Measurements from ENCODE around the gene LTB4R. TPM values are rescaled to one million over a fixed set of nuclear protein-coding genes. Genes with fewer than 3 reads are reported as not detected.

LTB4R gene
- 26.6 and 29.6 TPM in 2 replicates for total RNA-seq (2014; rRNA removed; shearing (Covaris generic); ENCODE audit: low replicate concordance)

DNA sequence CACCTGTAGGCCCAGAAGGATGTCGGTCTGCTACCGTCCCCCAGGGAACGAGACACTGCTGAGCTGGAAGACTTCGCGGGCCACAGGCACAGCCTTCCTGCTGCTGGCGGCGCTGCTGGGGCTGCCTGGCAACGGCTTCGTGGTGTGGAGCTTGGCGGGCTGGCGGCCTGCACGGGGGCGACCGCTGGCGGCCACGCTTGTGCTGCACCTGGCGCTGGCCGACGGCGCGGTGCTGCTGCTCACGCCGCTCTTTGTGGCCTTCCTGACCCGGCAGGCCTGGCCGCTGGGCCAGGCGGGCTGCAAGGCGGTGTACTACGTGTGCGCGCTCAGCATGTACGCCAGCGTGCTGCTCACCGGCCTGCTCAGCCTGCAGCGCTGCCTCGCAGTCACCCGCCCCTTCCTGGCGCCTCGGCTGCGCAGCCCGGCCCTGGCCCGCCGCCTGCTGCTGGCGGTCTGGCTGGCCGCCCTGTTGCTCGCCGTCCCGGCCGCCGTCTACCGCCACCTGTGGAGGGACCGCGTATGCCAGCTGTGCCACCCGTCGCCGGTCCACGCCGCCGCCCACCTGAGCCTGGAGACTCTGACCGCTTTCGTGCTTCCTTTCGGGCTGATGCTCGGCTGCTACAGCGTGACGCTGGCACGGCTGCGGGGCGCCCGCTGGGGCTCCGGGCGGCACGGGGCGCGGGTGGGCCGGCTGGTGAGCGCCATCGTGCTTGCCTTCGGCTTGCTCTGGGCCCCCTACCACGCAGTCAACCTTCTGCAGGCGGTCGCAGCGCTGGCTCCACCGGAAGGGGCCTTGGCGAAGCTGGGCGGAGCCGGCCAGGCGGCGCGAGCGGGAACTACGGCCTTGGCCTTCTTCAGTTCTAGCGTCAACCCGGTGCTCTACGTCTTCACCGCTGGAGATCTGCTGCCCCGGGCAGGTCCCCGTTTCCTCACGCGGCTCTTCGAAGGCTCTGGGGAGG lies at the start of gene LTB4R:
TSS of gene LTB4R (plus strand) at position 857 of the 959 bp plus-strand sequence. CDS start 4,150 bp downstream, outside the sequence.
- no peaks in the 10 kb centered on the region for H3K27me3 ChIP-seq (ENCODE audit: low read length)
- peak within 1 kb of the TSS; percentile 33 for H3K27ac ChIP-seq (ENCODE audit: low read length)
- peak; percentile 83 for DNase-seq
- no peaks in the 10 kb centered on the region for H3K9me3 ChIP-seq (ENCODE audit: low read length)
- H3K9me2 ChIP-seq (replicated peaks; ENCODE audit: insufficient read depth, low read length) = no peaks in the 10 kb centered on the region
- H3K4me1 ChIP-seq (ENCODE audit: low read length) = peaks cover 29% of the 10 kb centered on the region
- H3K4me3 ChIP-seq (ENCODE audit: low read length) = peak within 1 kb of the TSS; percentile 64
- H3K9ac ChIP-seq (ENCODE audit: low read length) = peak within 1 kb of the TSS; percentile 74
- no peaks in the 10 kb centered on the region; the same call in 1 of the 2 replicates for H4K20me1 ChIP-seq (ENCODE audit: insufficient read depth, low read depth, low read length)
- H3K4me2 ChIP-seq (ENCODE audit: low read depth, low read length, poor library complexity, severe bottlenecking) = peak within 1 kb of the TSS; percentile 67
- peaks cover 17% of the 10 kb centered on the region; the same call in 1 of the 2 replicates for H3K36me3 ChIP-seq (ENCODE audit: insufficient read depth, low read length)
- H3K79me2 ChIP-seq (ENCODE audit: low read length) = peaks cover 10% of the 10 kb centered on the region; the same call in 1 of the 2 replicates
- H2AFZ ChIP-seq (ENCODE audit: low read length) = no peak within 1 kb of the TSS

- no peak for DNase-seq
- Histone ChIP-seq H3K27me3 (ENCODE audit: low read length) (no peaks in the 10 kb centered on the region), H3K4me2 (ENCODE audit: low read depth, low read length, poor library complexity, severe bottlenecking) (no peak overlapping the region), H3K4me3 (ENCODE audit: low read length) (no peak overlapping the region), H4K20me1 (ENCODE audit: insufficient read depth, low read depth, low read length) (no peaks in the 10 kb centered on the region), H3K4me1 (ENCODE audit: low read length) (no peaks in the 10 kb centered on the region), H3K27ac (ENCODE audit: low read length) (no peak overlapping the region), H3K9ac (ENCODE audit: low read length) (no peak overlapping the region), H3K36me3 (ENCODE audit: insufficient read depth, low read length) (no peaks in the 10 kb centered on the region), H3K9me2 (replicated peaks; ENCODE audit: insufficient read depth, low read length) (no peaks in the 10 kb centered on the region), H3K9me3 (ENCODE audit: low read length) (no peaks in the 10 kb centered on the region), H3K79me2 (ENCODE audit: low read length) (no peaks in the 10 kb centered on the region), H2AFZ (ENCODE audit: low read length) (no peak overlapping the region)
Measured at GRCh38 chr14:24261969-24262327, 49.4 kb upstream of the LTB4R start.

- Histone ChIP-seq H3K36me3 (ENCODE audit: insufficient read depth, low read length) (no peaks in the 10 kb centered on the region), H3K4me1 (ENCODE audit: low read length) (no peaks in the 10 kb centered on the region), H3K27ac (ENCODE audit: low read length) (no peak within 1 kb of the TSS), H3K9me2 (replicated peaks; ENCODE audit: insufficient read depth, low read length) (no peaks in the 10 kb centered on the region), H3K4me2 (ENCODE audit: low read depth, low read length, poor library complexity, severe bottlenecking) (no peak within 1 kb of the TSS), H2AFZ (ENCODE audit: low read length) (no peak within 1 kb of the TSS), H3K79me2 (ENCODE audit: low read length) (no peaks in the 10 kb centered on the region), H3K27me3 (ENCODE audit: low read length) (no peaks in the 10 kb centered on the region), H3K9ac (ENCODE audit: low read length) (no peak within 1 kb of the TSS), H3K9me3 (ENCODE audit: low read length) (no peaks in the 10 kb centered on the region), H3K4me3 (ENCODE audit: low read length) (no peak within 1 kb of the TSS), H4K20me1 (ENCODE audit: insufficient read depth, low read depth, low read length) (no peaks in the 10 kb centered on the region)
- no peak for DNase-seq
Measured at GRCh38 chr14:24262821-24263733, 48.2 kb upstream of the LTB4R start, which contains the start of gene TGM1. TGM1 (minus strand) TSS chr14:24263177; CDS start chr14:24262352, 825 bp downstream.

GRCh38 chr14:24263848-24264247 lies 47.5 kb upstream of the LTB4R start:
- DNase-seq = no peak
- Histone ChIP-seq H3K9me2 (replicated peaks; ENCODE audit: insufficient read depth, low read length) (no peaks in the 10 kb centered on the region), H3K4me1 (ENCODE audit: low read length) (no peaks in the 10 kb centered on the region), H2AFZ (ENCODE audit: low read length) (no peak overlapping the region), H3K4me2 (ENCODE audit: low read depth, low read length, poor library complexity, severe bottlenecking) (no peak overlapping the region), H3K27ac (ENCODE audit: low read length) (no peak overlapping the region), H3K79me2 (ENCODE audit: low read length) (no peaks in the 10 kb centered on the region), H3K4me3 (ENCODE audit: low read length) (no peak overlapping the region), H3K9ac (ENCODE audit: low read length) (no peak overlapping the region), H3K27me3 (ENCODE audit: low read length) (no peaks in the 10 kb centered on the region), H4K20me1 (ENCODE audit: insufficient read depth, low read depth, low read length) (no peaks in the 10 kb centered on the region), H3K9me3 (ENCODE audit: low read length) (no peaks in the 10 kb centered on the region), H3K36me3 (ENCODE audit: insufficient read depth, low read length) (no peaks in the 10 kb centered on the region)

DNA sequence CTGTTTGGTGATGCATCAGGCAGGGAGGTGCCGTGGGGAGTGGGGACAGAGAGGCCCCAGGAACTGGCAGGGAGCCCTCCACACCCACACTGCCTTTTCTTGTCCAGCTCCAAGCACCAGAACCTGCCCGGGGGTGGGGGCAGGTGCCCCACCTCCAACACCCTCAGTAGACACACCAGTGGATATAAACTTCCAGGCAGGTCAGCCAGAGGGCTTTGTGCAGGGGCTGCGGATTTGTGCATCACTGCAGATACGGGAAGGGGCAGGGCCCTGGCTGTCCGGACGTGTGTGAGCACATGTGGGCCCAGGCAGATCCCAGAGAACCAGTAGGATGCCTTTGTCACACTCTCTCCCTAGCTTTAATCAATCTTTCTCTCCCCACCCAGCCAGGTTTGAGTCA lies 47.0 kb upstream of the LTB4R start:
- Histone ChIP-seq H3K27ac (ENCODE audit: low read length) (no peak overlapping the region), H3K4me3 (ENCODE audit: low read length) (no peak overlapping the region), H3K79me2 (ENCODE audit: low read length) (no peaks in the 10 kb centered on the region), H3K4me2 (ENCODE audit: low read depth, low read length, poor library complexity, severe bottlenecking) (no peak overlapping the region), H3K27me3 (ENCODE audit: low read length) (no peaks in the 10 kb centered on the region), H3K36me3 (ENCODE audit: insufficient read depth, low read length) (no peaks in the 10 kb centered on the region), H2AFZ (ENCODE audit: low read length) (no peak overlapping the region), H4K20me1 (ENCODE audit: insufficient read depth, low read depth, low read length) (no peaks in the 10 kb centered on the region), H3K9me2 (replicated peaks; ENCODE audit: insufficient read depth, low read length) (no peaks in the 10 kb centered on the region), H3K4me1 (ENCODE audit: low read length) (no peaks in the 10 kb centered on the region), H3K9me3 (ENCODE audit: low read length) (no peaks in the 10 kb centered on the region), H3K9ac (ENCODE audit: low read length) (no peak overlapping the region)
- no peak for DNase-seq

DNA sequence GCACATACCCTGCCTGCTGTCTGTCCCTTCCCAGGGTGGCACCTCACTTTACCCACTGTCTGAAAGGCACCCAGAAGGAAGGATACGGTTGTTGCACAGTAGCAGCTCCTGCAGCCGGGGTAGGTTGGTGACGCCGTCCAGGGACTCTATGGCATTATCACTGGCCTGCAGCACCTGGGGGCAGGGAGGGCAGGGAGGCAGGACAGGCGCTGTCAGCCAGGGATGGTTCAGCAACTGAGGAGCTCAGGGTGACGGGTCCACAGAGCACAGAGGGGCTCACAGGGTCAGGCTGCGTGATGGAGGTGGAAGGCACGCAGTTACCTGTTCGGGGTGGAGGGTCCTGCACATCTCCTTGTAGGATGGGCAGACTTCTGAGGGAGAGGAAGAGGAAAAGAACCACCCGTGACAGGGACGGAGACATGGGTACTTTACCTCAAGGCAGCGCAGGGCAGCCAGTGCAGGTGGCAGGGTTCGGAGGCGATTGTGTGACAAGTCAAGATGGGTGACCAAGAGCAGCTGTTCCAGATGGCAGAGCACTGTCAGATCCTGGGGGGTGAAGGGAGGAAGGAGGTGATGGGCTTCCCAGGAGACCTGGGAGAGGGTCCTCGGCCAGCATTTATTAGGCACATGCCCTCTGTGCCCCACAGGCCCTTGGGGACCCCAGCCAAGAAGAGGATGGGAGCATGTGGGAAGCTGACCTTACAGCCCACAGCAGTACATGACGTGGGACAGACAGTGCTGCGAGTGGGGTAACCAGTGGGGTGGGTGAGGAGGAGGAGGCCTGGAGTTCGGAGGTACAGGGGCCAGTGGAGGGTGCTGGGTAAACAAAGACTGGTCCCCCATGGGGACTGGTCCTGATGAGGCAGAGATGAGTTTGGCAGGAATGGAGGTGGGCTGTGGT lies 44.7 kb upstream of the LTB4R start:
- Histone ChIP-seq H3K9ac (ENCODE audit: low read length) (no peak overlapping the region), H3K79me2 (ENCODE audit: low read length) (peaks cover 8% of the 10 kb centered on the region), H4K20me1 (ENCODE audit: insufficient read depth, low read depth, low read length) (no peaks in the 10 kb centered on the region), H2AFZ (ENCODE audit: low read length) (no peak overlapping the region), H3K27ac (ENCODE audit: low read length) (no peak overlapping the region), H3K9me3 (ENCODE audit: low read length) (no peaks in the 10 kb centered on the region), H3K4me2 (ENCODE audit: low read depth, low read length, poor library complexity, severe bottlenecking) (no peak overlapping the region), H3K27me3 (ENCODE audit: low read length) (no peaks in the 10 kb centered on the region), H3K4me3 (ENCODE audit: low read length) (no peak overlapping the region), H3K36me3 (ENCODE audit: insufficient read depth, low read length) (no peaks in the 10 kb centered on the region), H3K4me1 (ENCODE audit: low read length) (peaks cover 9% of the 10 kb centered on the region), H3K9me2 (replicated peaks; ENCODE audit: insufficient read depth, low read length) (no peaks in the 10 kb centered on the region)
- DNase-seq = no peak

DNA sequence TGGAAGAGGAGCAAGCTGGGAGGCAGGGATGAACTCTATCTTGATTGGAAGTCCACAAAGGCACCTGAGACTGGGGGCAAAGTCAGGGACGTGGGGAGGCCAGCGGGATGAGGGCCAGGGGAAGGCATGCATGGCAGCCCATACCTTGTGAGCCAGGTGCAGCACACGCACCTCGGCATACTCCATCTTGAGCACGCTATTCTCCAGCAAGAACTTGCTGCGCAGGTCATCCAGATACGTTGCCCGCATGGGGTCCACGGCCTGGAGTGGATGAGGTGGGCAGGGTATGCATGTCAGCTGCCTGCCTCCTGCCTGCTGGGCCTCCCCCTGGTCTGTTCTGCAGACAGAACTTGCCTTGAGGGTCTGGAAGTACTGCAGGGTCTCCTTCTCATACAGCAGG lies 43.8 kb upstream of the LTB4R start:
- no peak overlapping the region for H2AFZ ChIP-seq (ENCODE audit: low read length)
- H3K36me3 ChIP-seq (ENCODE audit: insufficient read depth, low read length) = no peaks in the 10 kb centered on the region
- H3K4me1 ChIP-seq (ENCODE audit: low read length) = peaks cover 19% of the 10 kb centered on the region
- H3K79me2 ChIP-seq (ENCODE audit: low read length) = peaks cover 17% of the 10 kb centered on the region
- no peaks in the 10 kb centered on the region for H4K20me1 ChIP-seq (ENCODE audit: insufficient read depth, low read depth, low read length)
- no peaks in the 10 kb centered on the region for H3K27me3 ChIP-seq (ENCODE audit: low read length)
- no peak overlapping the region for H3K4me2 ChIP-seq (ENCODE audit: low read depth, low read length, poor library complexity, severe bottlenecking)
- no peaks in the 10 kb centered on the region for H3K9me2 ChIP-seq (replicated peaks; ENCODE audit: insufficient read depth, low read length)
- H3K9ac ChIP-seq (ENCODE audit: low read length) = no peak overlapping the region
- DNase-seq = no peak
- H3K4me3 ChIP-seq (ENCODE audit: low read length) = no peak overlapping the region
- H3K9me3 ChIP-seq (ENCODE audit: low read length) = no peaks in the 10 kb centered on the region
- no peak overlapping the region for H3K27ac ChIP-seq (ENCODE audit: low read length)

All from Karpas-422 (cell line).